ENCODE measurements around the gene ANKRD62.
"Not testable (repeated sequence)": the region's sequence is repeated elsewhere in the genome, so short reads cannot be mapped to it uniquely, and the experiment has no call there.

ANKRD62 gene

DNA sequence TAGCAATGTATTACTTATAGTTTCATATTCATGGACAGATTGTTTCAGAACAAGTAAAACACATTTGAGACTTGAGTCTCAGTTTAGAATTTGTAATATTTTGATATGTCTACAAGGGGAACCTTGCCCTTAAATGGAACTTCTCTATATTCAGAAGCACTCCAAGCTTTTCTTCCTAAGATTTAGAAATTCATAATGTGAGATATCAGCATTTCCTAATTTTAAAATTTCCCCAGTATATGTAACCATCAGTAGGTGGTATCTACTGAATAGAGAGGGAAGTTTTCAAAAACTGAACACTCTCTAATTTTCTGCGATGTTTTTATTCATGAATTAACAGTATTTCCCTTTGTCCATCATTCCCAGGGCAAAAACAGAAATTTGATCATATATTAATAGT lies 7.6 kb downstream of the ANKRD62 start:
- DNase-seq, result no peak

DNA sequence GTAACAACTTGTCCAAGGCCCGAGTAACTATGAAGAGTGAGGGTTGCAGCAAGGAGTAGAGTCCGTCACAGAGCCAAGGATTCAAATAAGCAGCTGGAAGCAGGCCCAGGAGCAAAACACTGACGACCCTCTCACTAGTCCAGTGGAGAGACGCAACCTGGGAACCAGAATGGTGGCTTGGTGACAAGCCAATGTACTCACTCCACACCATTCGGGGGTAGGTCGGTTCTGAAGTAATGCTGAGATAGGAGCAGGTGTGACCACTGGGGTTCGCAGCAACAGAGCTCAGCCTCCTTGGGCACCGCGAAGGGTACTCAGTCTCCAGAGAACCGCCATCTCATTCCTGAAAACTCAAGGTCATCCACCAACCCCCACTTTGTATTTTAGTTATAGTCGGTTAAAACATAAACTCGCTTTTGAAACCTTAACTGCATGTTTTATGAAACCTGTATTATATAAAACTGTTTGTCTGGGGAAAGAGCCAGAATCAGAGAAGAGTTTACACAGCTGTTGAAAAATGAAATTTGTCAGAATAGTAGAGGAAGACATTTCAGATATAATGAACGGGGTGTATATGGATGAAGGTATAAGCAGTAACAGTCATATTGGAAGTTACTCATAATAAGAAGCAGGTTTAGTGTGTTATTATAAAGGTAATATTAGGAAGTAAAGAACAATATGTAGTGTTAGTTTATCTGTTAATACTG lies 8.6 kb downstream of the ANKRD62 start:
- DNase-seq, result no peak

- no peak for DNase-seq
Measured at GRCh38 chr18:12106471-12106870, 12.8 kb downstream of the ANKRD62 start.

DNA sequence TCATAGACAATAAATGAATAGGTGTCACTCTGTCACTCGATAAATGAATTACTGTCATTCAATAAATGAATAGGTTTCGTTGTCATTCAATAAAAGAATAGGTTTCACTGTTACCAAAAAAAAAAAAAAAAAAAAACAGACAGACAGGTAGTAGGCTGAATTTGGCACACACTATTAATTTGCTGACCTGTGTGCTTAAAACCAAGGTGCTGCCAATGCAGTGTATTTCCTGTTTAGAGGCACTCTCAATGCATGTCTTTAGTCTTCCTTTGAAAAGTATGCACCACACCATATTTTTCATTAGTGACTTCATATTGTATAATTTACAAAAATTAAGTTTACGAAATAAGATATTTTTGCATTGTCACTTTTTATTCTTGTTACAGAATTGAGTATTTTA lies 16.2 kb downstream of the ANKRD62 start:
- no peak for DNase-seq

- DNase-seq, result no peak
Measured at GRCh38 chr18:12113999-12114646, 20.5 kb downstream of the ANKRD62 start.

GRCh38 chr18:12119358-12119757 lies 25.7 kb downstream of the ANKRD62 start:
- DNase-seq, result no peak

GRCh38 chr18:12121175-12122042 lies 27.8 kb downstream of the ANKRD62 start:
- DNase-seq, result no peak

DNA sequence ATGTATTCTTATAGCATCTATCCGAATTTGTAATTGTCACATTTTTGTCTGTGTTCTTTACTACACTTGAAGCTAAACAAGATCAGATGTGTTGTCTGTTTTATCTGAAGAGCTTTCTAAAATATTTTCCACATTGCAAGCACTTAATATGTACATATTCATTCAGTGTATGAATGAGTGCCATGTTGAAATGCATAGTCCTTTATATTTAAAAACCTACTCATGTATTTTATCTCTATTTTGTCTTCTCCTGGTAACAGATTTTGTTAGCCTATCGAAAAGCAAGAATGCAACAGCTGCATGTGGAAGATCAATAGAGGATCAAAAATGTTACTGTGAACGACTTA lies 28.4 kb downstream of the ANKRD62 start:
- not testable (repeated sequence) for DNase-seq

DNA sequence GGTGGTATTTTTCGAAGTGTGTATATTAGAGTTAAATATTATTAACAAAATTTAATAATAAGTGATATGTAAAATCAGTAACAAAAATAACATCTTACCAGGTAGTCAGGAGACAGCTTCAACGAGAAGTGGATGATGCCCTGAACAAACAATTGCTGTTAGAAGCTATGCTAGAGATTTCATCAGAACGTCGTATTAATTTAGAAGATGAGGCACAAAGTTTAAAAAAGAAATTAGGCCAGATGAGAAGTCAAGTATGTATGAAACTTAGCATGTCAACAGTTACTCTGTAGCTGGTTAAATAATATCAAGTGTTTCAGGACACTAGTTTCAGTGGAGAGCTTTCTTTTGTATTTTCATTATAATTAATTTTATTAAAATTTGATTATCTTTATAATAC lies 34.0 kb downstream of the ANKRD62 start:
- not testable (repeated sequence) for DNase-seq

DNA sequence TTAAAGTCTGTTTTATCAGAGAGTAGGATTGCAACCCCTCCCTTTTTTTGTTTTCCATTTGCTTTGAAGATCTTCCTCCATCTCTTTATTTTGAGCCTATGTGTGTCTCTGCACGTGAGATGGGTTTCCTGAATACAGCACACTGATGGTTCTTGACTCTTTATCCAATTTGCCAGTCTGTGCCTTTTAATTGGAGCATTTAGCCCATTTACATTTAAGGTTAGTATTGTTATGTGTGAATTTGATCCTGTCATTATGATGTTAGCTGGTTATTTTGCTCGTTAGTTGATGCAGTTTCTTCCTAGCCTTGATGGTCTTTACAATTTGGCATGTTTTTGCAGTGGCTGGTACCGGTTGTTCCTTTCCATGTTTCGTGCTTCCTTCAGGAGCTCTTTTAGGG lies 45.2 kb downstream of the ANKRD62 start:
- not testable (repeated sequence) for DNase-seq

GRCh38 chr18:12140866-12141265 lies 47.2 kb downstream of the ANKRD62 start:
- DNase-seq, result not testable (repeated sequence)

DNA sequence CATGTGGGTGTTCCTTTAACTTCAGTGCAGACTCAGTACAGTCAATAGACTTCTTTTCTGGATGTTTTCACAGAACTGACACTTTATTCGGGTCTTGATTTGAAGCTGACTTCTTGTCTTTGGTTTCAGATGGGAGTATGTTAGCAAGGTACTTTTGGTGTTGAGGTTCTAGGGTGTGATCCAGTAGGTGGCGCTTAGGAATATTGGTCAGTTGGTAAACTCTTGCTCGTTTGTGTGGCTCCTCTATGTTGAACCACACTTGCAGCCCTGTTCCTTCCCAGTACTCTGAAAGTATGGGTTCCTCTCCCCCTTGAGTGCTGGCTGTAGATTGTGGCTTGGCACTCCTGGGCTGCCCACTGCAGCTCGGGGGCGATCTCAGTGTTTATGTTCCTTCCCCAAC lies 48.1 kb downstream of the ANKRD62 start:
- DNase-seq, result not testable (repeated sequence)

DNA sequence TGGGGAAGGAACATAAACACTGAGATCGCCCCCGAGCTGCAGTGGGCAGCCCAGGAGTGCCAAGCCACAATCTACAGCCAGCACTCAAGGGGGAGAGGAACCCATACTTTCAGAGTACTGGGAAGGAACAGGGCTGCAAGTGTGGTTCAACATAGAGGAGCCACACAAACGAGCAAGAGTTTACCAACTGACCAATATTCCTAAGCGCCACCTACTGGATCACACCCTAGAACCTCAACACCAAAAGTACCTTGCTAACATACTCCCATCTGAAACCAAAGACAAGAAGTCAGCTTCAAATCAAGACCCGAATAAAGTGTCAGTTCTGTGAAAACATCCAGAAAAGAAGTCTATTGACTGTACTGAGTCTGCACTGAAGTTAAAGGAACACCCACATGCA lies 55.8 kb downstream of the ANKRD62 start:
- DNase-seq, result not testable (repeated sequence)

GRCh38 chr18:12154361-12154760 lies 60.7 kb downstream of the ANKRD62 start:
- no peak for DNase-seq

GRCh38 chr18:12155996-12156395 lies 62.4 kb downstream of the ANKRD62 start:
- DNase-seq, result no peak

DNA sequence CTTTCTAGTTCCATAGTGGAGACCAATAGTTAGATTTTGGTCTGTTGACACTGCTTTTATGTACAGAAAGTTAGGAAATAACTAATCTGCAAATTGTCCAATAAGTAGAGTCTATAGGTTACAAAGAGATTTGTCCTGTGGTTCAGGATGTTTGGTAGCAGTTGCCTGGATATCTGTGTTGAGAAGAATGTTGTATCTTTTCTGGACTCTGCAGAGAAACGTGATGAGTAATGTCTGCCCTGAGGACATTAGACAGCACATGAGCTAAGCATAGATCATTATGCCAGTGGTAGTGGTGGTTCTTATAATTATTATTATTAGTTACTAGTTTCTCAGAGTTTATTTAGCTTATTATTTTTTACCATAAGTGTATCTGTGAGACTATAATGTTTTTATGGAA lies 65.8 kb downstream of the ANKRD62 start:
- no peak for DNase-seq

DNA sequence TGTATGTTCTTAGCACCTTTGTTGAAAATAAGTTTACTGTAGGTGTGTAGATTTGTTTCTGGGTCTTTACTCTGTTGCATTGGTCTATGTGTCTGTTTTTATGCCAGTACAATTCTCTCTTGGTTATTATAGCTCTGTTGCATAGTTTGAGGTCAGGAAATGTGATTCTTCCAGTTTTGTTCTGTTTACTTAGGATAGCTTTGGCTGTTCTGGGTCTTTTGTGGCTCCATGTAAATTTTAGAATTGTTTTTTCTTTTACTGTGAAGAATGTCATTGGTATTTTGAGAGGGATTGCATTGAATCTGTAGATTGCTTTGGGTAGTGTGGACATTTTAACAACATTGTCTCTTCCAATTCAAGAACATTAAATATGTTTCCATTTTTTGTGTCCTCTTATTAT lies 69.1 kb downstream of the ANKRD62 start:
- DNase-seq, result no peak

GRCh38 chr18:12165038-12165768 lies 71.6 kb downstream of the ANKRD62 start:
- DNase-seq, result no peak
